Psoas muscle (tissue), 8 donors: ENCODE data around the gene HOXD1. TPM values are rescaled to one million over a fixed set of nuclear protein-coding genes. Genes with fewer than 3 reads are reported as not detected.

Experiments used
- ATAC-seq, 4 donors: fragments of 200-7000 bp; cut with Tn5 transposase; one replicate each; pipeline ENCODE4 v1.9.1; 2020; ENCODE audit warnings: moderate library complexity in 3 of 4, mild to moderate bottlenecking in 2 of 4
- DNase-seq, 2 donors: peaks; one replicate each; pipeline ENCODE4 v3.0.0-alpha.2; 2020
- H3K27ac ChIP-seq: fragments of 200-600 bp; one replicate; pipeline ENCODE4 v1.8.0; 2022
- H3K27me3 ChIP-seq, 3 donors: fragments of 200-600 bp in 1 of 3; one replicate each; pipeline versions ENCODE4 v1.6.1 to v1.8.0; 2013 to 2022; ENCODE audit warnings: low read length in 2 of 3, mild to moderate bottlenecking in 2 of 3, moderate library complexity in 1 of 3; ENCODE audit not compliant: insufficient read depth in 3 of 3
- H3K36me3 ChIP-seq, 2 donors: fragments of 200-600 bp in 1 of 2; one replicate each; pipeline versions ENCODE4 v1.6.1 to v1.8.0; 2013 to 2022; ENCODE audit warnings: low read depth in 1 of 2, mild to moderate bottlenecking in 1 of 2, moderate library complexity in 1 of 2; ENCODE audit not compliant: insufficient read depth in 1 of 2
- H3K4me1 ChIP-seq: fragments of 200-600 bp; one replicate; pipeline ENCODE4 v1.8.0; 2022
- H3K4me3 ChIP-seq: fragments of 200-600 bp; one replicate; pipeline ENCODE4 v1.8.0; 2022; ENCODE audit warnings: mild to moderate bottlenecking
- H3K9me3 ChIP-seq: fragments of 200-600 bp; one replicate; pipeline ENCODE4 v1.8.0; 2022
- WGBS, 3 donors: extraction: QIAGEN DNeasy Blood & Tissue Kit; methylation state at CpG; one replicate each; pipeline versions ENCODE4 v1.1.6 to v1.1.7; 2013; 5-methylcytosine and 5-hydroxymethylcytosine counted together
- intact Hi-C, 2 donors: fragments of 100-400 bp; cut with DNase I; formaldehyde crosslinking; loops; one replicate each; pipeline versions ENCODE4 v1.11.0 to v1.14.2; 2022
- polyA plus RNA-seq, 3 donors: library from polyadenylated mRNA; stranded (reverse); fragments of 200-250 nt; gene quantifications; one replicate each; pipeline ENCODE4 v1.2.3, GENCODE V29; 2013
- total RNA-seq, 4 donors: library from RNA; stranded (reverse); fragmentation: NEBNext Ultra II Directional in 2 of 4; extraction: Animal tissue kit (Norgen Biotek cat#: 25700) in 2 of 4; gene quantifications; one replicate each; pipeline versions ENCODE4 v1.2.1 to v1.2.4, GENCODE V29; 2021 to 2023
- TF ChIP-seq, protein P1 (sequence below): fragments of 200-600 bp; IDR thresholded peaks from one replicate; pipeline ENCODE4 v1.8.0; 2022; ENCODE audit warnings: antibody characterized with exemption
- donor health status: healthy with polysubstance abuse.
- donor health status: DM: no; HTN: no; CAD: no; lungs with moderate emphysema.
- donor health status: Bipolar disorder and iron deficiency.
- donor health status: healthy.
- donor health status: DM: yes; HTN: yes; CAD: no.
- donor health status: DM: no; HTN: no; CAD: no.
- donor health status: DM: no; HTN: no; CAD: no.
- donor health status: DM: yes; HTN: yes; CAD: no.

The HOXD1 gene
- total and polyA plus RNA-seq, 7 donors = 0.12 to 0.79 (median 0.16) TPM; not detected in 3

DNA sequence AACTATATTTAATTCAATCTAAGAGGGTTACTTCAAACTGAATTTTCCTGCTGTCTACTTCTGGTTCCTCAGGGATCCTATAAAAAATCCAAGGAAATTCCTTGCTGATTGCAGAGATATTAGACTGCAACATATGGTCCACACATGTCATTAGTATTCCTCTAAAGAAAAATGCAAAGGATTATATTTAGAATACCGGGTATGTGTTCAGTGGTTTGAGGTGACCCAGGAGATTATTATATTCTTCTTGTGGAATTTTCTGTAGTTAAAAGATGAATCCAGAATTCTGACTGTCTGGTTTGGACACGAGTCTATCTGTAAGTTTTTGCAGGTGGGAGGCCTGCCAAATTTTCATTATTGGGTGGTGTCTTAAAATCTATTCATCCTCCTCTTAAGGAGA lies 18.2 kb downstream of the HOXD1 start:
- no peaks in the 10 kb centered on the region for H3K4me1 ChIP-seq
- no peak overlapping the region for H3K4me3 ChIP-seq
- intact Hi-C loops = loop anchor here in 1 of 2 donors (10.0 kb wide), 1 partner anchor 218 kb away; no protein-coding TSS in a partner anchor
- no peaks in the 10 kb centered on the region for H3K27me3 ChIP-seq
- no peak overlapping the region for H3K27ac ChIP-seq
- H3K9me3 ChIP-seq = no peaks in the 10 kb centered on the region
- no peak for ATAC-seq
- H3K36me3 ChIP-seq = no peaks in the 10 kb centered on the region
- TF ChIP-seq, protein P1, sequence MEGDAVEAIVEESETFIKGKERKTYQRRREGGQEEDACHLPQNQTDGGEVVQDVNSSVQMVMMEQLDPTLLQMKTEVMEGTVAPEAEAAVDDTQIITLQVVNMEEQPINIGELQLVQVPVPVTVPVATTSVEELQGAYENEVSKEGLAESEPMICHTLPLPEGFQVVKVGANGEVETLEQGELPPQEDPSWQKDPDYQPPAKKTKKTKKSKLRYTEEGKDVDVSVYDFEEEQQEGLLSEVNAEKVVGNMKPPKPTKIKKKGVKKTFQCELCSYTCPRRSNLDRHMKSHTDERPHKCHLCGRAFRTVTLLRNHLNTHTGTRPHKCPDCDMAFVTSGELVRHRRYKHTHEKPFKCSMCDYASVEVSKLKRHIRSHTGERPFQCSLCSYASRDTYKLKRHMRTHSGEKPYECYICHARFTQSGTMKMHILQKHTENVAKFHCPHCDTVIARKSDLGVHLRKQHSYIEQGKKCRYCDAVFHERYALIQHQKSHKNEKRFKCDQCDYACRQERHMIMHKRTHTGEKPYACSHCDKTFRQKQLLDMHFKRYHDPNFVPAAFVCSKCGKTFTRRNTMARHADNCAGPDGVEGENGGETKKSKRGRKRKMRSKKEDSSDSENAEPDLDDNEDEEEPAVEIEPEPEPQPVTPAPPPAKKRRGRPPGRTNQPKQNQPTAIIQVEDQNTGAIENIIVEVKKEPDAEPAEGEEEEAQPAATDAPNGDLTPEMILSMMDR = no peak
- 22 to 33% (median 33%) methylated on average over 2 of the region's 2 CpGs for WGBS, 3 donors
- DNase-seq = no peak

DNA sequence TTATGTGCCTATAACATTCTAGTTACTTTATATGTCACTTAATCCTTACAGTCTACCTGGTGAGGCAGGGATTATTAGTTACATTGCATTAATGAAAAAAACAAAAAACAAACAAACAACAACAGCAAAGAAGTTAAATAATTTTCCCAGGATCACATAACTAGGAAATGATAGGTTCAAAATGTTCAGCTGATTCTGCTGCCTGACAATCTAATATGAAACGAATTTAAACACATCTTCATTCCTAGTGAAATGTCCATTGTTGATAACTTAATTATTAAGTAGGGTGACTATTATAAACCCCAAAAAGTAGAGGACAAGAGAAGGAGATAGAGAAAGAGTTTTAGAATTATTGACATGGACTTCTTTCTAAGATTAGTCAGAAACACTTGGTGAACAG lies 22.6 kb downstream of the HOXD1 start:
- WGBS, 3 donors = 80 to 85% (median 85%) methylated on average over 1 of the region's 1 CpG
- no peaks in the 10 kb centered on the region for H3K27me3 ChIP-seq
- no peak overlapping the region for H3K27ac ChIP-seq
- no peaks in the 10 kb centered on the region for H3K9me3 ChIP-seq
- intact Hi-C loops = no loop called here
- DNase-seq (no peak), ATAC-seq (no peak)
- H3K36me3 ChIP-seq = no peaks in the 10 kb centered on the region
- no peak overlapping the region for H3K4me3 ChIP-seq
- TF ChIP-seq, protein P1 = no peak
- no peaks in the 10 kb centered on the region for H3K4me1 ChIP-seq

DNA sequence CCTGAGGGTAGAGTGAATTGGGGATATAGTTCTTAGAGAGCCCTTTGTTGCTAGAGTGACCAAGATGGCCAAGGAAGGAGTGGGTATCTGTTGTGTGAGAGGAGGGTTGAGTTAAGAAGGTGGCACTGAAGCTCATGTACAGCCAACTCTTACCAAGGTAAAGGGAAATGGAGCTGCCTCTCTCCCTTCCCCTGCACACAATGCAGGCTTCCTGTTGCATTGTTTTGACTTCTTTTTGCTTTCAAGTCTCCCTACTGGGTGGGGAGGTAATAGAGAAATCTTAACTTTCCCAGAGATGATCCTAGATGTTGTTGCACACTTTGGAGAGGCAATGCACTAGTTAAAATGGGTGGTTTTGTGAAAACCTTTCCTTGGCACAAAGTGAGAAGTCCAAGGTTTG lies 23.8 kb downstream of the HOXD1 start:
- H3K4me3 ChIP-seq = no peak overlapping the region
- ATAC-seq (no peak), DNase-seq (no peak)
- intact Hi-C loops = no loop called here
- TF ChIP-seq, protein P1 = no peak
- no peak overlapping the region for H3K27ac ChIP-seq
- no peaks in the 10 kb centered on the region for H3K36me3 ChIP-seq
- H3K9me3 ChIP-seq = no peaks in the 10 kb centered on the region
- H3K27me3 ChIP-seq = no peaks in the 10 kb centered on the region
- H3K4me1 ChIP-seq = no peaks in the 10 kb centered on the region

DNA sequence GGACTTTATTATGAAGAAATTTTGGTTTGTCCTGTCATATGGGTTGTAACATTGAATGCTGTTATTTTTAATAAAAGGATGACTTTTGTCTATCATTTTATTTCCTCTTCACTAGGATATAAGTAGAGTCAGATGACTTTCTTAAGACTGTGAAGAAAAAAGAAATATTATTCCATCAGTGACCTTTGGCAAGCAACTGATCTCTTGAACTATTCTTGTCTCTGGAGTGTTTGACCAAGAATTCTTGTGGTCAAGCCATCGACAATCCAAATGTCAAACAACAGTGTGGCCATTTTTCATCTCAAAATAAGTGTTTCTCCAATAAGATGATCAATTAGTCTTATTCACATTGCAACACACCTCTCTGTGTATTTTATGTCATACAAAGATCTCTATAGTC lies 24.9 kb downstream of the HOXD1 start:
- TF ChIP-seq, protein P1 = no peak
- intact Hi-C loops = no loop called here
- no peak overlapping the region for H3K27ac ChIP-seq
- H3K36me3 ChIP-seq = no peaks in the 10 kb centered on the region
- 11 to 42% (median 29%) methylated on average over 1 of the region's 1 CpG for WGBS, 3 donors
- no peak for ATAC-seq
- DNase-seq = no peak
- H3K27me3 ChIP-seq = no peaks in the 10 kb centered on the region
- no peaks in the 10 kb centered on the region for H3K4me1 ChIP-seq
- H3K9me3 ChIP-seq = no peaks in the 10 kb centered on the region
- no peak overlapping the region for H3K4me3 ChIP-seq

DNA sequence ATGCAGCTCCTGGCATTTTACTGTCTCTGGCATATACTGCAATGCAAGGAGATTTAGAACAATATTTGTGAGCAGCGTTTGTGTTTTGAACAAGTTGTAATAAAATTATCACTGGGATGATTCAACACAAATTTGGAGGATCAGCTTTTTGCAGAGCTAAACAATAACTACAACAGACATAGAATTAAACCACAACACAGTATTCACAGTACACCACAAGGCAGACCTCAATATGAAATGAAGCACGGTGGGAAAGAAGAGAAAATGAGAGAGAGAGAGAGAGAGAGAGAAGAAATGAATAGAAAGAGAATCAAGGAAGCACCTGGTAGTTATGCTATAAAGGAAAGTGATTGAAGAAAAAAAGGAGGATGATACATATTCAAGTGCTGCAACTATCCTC lies 39.4 kb downstream of the HOXD1 start:
- intact Hi-C loops = no loop called here
- Histone ChIP-seq H3K27me3 (peaks cover 0 to 5% (median 2%) of the 10 kb centered on the region in 3 donors), H3K4me3 (no peak overlapping the region), H3K9me3 (no peaks in the 10 kb centered on the region), H3K4me1 (no peaks in the 10 kb centered on the region), H3K27ac (no peak overlapping the region), H3K36me3 (no peaks in the 10 kb centered on the region)
- ATAC-seq = no peak
- TF ChIP-seq, protein P1 = no peak
- DNase-seq = no peak
- 52 to 61% (median 61%) methylated on average over 2 of the region's 2 CpGs for WGBS, 3 donors
